Fibroblast of the aortic adventitia (primary cell): ENCODE results near the gene LUC7L2. TPM values are rescaled to one million over a fixed set of nuclear protein-coding genes. Genes with fewer than 3 reads are reported as not detected.
"Not testable (repeated sequence)": the region's sequence is repeated elsewhere in the genome, so short reads cannot be mapped to it uniquely, and the experiment has no call there.

Experiments used
- DNase-seq: peaks from one replicate; pipeline ENCODE4 v3.0.0-alpha.2; 2010; ENCODE audit warnings: low read depth
- H3K4me3 ChIP-seq: 2 replicates; pipeline ENCODE4 v1.5.1; 2011; ENCODE audit warnings: low read depth, mild to moderate bottlenecking, control low read depth, low read length, moderate library complexity
- CTCF ChIP-seq: IDR thresholded peaks from 2 replicates; pipeline ENCODE4 v1.5.1; 2011; ENCODE audit warnings: mild to moderate bottlenecking, low read length, control low read depth, inconsistent platforms; ENCODE audit not compliant: insufficient read depth
- total RNA-seq: library from RNA; depleted of rRNA; stranded (reverse); fragments of >200 nt; gene quantifications from 2 replicates; pipeline ENCODE4 v1.2.3, GENCODE V29; 2012; ENCODE audit warnings: low replicate concordance

LUC7L2 gene
- total RNA-seq: 58.5 and 93.7 TPM in 2 replicates

GRCh38 chr7:139359366-139360209 lies at the start of gene LUC7L2:
TSS of gene LUC7L2 (plus strand) at chr7:139359894. CDS start at chr7:139360262, 368 bp downstream.
- TF ChIP-seq CTCF: no peak

DNA sequence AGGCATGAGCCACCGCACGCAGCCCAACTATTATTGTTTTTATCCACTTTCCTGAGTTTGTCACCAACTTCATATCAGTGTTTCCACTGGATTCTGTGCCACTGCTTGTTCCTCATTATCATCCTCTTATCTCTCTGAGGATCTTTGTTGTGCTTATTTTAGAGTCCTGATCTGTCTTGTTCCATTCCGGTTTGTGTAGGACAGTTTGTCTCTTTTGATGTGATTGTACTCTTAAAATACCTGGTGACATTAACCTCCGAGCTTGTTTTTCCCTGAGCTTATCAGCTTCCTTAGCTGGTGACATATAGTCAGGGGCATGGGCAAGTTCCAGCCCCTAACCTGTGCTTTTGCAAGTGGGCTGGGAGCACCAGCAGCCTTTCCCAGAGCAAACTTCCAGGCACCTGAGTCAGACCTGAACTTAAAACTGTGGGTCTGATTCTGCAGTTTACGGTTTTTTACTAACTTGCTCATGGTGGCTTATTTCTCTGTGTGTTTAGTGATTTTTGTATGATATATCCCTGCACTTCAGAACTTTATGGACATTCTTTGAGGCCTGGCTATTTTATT lies 41.7 kb upstream of the LUC7L2 start:
- H3K4me3 ChIP-seq: no peak overlapping the region
- no peak for TF ChIP-seq CTCF
- no peak for DNase-seq

More at GRCh38 chr7:139359366-139360209, at the start of gene LUC7L2:
- peak within 1 kb of the TSS; percentile 93 for H3K4me3 ChIP-seq
- DNase-seq: peak; percentile 99

- DNase-seq: peak; percentile 34
- H3K4me3 ChIP-seq: no peak overlapping the region
- peak; percentile 44 for TF ChIP-seq CTCF
Measured at GRCh38 chr7:139321071-139321745, 38.5 kb upstream of the LUC7L2 start.

GRCh38 chr7:139324709-139325108 lies 35.0 kb upstream of the LUC7L2 start:
- DNase-seq, H3K4me3 ChIP-seq: not testable (repeated sequence)

GRCh38 chr7:139328375-139328774 lies 31.3 kb upstream of the LUC7L2 start:
- no peak for TF ChIP-seq CTCF
- peak; percentile 86 for DNase-seq
- no peak overlapping the region for H3K4me3 ChIP-seq

GRCh38 chr7:139329119-139329518 lies 30.6 kb upstream of the LUC7L2 start:
- TF ChIP-seq CTCF: no peak
- DNase-seq: no peak
- no peak overlapping the region for H3K4me3 ChIP-seq
